ENCODE results near the gene CYP46A1.
"Not testable (repeated sequence)": the region's sequence is repeated elsewhere in the genome, so short reads cannot be mapped to it uniquely, and the experiment has no call there.

CYP46A1 gene

DNA sequence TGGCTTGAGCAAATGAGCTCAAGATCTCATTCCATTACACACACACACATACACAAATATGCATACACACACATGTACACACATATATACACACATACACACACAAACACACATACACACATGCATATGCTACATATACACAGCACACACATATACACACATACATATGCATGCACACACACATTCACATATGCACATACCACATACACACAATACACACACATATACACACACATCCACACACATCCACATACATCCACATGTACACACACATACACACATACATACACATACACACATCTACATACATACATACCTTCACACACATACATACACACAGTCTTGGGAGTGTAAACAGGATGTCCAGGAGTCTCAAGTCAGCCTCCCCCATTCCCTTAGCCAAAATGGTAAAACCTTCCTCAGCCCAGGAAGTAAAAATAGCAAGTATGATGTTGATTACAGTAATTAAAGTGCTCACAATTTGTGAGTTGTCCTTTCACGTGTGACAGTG, 26.4 kb upstream of the CYP46A1 start:
- DNase-seq (ENCODE audit: low spot score): no peak

GRCh38 chr14:99658218-99658845, 25.8 kb upstream of the CYP46A1 start:
- DNase-seq (ENCODE audit: low spot score): no peak

DNA sequence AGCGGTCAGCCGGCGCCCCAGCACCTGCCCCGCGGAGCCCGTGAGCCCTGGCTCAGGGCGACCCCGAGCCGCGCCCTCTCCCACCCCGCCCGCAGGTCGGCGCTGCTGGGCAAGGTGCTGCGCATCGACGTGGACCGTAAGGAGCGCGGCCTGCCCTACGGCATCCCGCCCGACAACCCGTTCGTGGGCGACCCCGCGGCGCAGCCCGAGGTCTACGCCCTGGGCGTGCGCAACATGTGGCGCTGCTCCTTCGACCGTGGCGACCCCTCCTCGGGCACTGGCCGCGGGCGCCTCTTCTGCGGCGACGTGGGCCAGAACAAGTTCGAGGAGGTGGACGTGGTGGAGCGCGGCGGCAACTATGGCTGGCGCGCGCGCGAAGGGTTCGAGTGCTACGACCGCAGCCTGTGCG, 24.8 kb upstream of the CYP46A1 start:
- no peak for DNase-seq (ENCODE audit: low spot score)

GRCh38 chr14:99660006-99660566, 24.0 kb upstream of the CYP46A1 start:
- no peak for DNase-seq (ENCODE audit: low spot score)

DNA sequence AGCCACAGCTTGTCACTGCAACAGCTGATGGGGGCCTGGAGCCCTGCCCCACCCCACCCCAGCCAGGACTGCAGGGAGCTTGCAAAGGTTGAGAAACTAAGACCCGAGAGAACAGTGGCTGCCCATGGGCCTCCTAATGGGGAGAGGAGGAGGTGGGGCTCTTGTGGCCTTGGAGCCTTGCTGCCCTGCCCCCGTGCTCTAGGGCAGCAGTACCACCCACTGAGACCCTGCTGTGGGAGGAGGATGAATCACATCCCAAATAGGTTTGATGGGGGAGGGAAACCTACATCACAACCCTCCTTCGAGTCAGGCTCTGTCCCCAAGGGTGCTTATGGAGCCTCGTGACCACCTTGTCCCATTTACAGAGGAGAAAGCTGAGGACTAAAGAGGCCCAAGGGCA, 23.3 kb upstream of the CYP46A1 start:
- no peak for DNase-seq (ENCODE audit: low spot score)

DNA sequence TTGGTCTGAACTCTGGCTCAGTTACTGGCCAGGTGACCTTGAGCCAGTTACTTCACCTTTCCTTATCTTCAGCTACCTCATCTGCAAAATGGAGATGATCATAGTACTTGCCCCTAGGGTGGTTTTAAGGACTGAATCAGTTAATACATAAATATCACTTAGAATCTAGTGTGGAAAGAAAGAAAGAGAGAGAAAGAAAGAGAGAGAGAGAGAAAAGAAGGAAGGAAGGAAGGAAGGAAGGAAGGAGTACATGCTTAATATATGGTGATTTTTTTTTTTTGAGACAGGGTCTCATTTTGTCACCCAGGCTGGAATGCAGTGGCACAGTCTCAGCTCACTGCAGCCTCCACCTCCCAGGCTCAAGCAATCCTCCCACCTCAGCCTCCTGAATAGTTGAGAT, 22.9 kb upstream of the CYP46A1 start:
- not testable (repeated sequence) for DNase-seq (ENCODE audit: low spot score)

- no peak for DNase-seq (ENCODE audit: low spot score)
Observed at GRCh38 chr14:99662846-99663245, 21.3 kb upstream of the CYP46A1 start.

- no peak for DNase-seq (ENCODE audit: low spot score)
Observed at GRCh38 chr14:99663386-99664057, 20.6 kb upstream of the CYP46A1 start.

DNA sequence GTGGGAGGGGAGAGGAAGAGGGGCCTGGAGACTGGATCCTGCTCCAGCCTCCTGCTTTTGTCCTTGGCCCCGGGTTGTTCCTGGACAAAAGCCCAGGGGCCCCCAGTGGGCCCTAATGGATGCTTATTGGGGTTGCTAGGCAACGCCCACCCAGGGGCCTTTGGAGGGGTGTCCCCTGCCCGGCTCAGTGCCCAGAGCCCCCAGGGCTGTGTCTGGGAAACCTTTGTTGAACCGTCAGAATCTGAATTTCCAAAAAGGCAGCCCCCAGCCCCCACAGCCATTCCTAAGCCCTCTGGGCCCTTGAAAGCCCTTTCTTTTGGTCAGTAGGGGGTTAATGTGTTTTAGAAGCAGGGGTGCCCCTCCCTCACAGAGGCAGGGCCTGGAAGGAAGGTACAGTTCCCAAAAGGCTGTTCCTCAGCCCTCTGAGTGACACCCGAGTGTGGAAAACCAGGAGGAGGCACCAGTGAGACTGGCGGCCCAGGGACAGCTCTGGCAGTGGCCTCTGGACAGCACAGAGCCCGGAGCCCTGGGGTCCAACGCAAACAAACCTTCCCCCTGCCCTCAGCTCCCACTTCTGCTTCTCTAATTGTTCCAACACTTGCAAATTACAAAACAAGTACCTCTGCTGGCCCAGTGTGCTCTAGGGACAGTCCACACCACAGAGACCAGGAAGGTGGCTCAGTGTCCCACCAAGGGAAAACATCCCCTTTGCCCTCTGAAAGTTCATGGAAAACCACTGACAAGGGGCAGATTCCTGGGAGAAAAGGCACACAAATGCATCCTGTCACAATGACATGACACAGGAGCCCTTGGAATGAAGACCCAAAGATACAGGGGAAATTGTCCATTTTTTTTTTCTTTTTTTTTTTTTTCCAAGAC, 19.8 kb upstream of the CYP46A1 start:
- no peak for DNase-seq (ENCODE audit: low spot score)

- DNase-seq (ENCODE audit: low spot score): no peak
Observed at GRCh38 chr14:99664937-99665273, 19.2 kb upstream of the CYP46A1 start.

DNA sequence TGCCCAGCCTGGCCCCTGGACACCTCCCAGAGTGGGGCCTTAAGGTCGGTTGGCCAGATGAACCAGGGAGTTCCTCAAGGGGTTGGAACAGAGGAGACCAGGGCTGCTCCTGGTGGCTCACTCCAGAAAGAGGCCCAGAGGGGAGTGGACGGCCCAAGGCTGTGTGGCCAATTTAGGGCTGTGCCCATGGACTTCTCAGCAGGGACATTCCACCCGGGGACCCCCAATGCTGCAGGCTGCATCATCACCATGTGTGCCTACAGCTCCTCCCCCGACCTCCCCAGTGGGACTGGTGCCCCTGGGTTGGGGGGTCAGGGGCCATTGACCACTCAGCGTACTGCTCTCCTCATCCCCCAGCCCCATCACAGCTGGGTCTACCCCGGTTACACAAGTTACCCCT, 17.6 kb upstream of the CYP46A1 start:
- no peak for DNase-seq (ENCODE audit: low spot score)

- no peak for DNase-seq (ENCODE audit: low spot score)
Observed at GRCh38 chr14:99667045-99667444, 17.1 kb upstream of the CYP46A1 start.

DNA sequence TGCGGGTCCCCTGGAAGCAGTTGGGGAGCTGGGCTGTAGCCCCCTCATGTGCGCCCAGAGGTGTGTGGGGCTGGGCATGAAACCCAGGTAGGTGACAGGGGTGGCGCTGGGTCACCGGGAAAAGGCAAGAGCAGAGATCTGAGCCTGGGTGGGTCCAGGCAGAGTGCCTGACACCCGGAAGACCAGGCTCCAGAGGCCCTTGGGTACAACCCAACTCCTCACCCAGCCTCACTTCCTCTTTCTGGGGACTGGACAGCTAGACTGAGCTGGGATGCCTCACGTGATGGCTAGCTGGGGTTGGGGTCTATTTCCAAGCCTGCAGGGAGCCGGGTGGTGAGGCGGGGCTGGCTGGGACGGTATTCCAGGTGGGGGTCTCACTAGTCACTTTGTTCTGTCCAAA, 16.3 kb upstream of the CYP46A1 start:
- DNase-seq (ENCODE audit: low spot score): no peak

DNA sequence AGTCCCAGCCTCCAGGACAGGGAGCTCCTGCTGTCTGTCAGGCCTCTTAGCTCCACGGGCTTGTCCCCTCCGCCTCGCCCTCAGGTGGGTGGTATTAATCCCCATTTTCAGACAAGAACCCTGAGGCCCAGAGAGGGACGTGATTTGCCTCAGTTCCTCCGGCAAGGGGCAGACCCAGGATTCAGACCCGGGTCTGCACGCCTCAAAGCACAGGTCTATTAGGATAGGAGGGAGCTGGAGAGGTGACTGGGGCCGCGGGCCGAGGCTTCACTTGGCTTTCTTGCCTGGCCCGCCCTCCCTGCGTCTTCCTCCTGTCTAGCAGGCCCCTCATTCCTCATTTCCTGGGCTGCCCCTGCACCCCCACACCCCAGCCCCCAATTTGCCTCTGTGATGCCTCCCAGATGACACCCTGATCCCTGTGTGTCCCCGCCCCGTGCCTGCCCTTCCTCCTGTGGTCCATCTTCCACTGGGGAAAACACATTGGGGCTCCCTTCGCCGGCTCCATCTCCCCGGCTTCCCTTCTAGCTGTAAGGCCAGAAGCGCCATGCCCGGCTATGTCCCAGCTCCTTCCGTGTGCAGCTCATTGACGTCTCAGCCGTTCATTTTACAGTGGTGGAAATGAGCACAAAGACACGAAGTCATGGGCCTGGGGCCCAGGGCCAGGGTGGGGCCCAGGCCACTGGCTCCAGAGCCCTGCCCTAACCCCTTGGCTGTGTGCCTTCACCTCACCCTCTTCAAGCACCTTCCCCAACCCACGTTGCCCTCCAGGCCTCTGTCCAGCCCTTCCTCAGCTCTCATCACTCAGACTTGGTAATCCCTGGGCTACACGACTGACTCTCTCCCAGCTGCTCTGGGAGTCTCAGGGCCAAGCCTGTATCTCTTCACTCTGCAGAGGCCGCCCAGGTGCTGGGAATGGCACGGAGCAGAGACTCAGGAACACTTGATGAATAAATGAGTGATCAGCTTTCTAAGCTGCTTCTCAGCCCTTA, 15.5 kb upstream of the CYP46A1 start:
- no peak for DNase-seq (ENCODE audit: low spot score)

DNA sequence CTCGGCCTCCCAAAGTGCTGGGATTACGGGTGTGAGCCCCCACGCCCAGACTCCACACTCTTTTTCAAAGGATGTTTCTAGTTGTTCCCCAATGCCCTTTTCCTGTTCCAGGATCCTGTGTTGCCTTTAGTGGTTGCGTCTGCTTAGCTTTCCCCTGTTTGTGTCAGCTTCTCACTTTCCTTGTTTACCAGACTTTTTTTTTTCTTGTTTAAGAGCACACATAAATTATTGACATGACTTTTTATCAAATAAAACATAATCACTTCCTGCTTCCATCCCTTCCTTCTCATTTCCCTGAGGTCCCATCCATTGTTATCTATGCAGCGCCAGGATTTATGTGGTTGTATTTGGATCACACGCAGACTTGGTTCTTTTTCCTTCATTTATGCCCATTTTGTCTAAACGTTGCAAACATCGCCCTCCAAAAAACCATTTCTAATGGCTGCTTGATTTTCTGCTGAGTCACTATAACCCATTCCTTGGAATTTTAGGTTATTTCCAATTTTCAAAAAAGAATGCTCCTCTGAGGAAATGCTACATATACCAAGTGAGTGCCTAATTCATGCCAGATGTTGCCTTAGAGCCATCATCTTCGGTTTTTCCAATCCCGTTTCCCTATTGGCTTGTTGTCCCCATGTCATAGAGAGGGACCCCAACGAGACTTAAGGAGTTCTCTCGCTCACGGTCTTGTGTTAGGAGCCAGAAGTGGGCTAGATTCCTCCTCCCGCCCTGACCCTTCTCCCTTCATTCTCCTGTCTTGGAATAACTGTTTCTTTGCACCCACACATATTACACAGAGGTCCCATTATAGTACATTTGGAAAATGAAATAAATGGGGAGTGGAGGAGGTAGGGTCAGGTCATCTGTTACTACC, 13.5 kb upstream of the CYP46A1 start:
- DNase-seq (ENCODE audit: low spot score): no peak

GRCh38 chr14:99671235-99672224, 12.6 kb upstream of the CYP46A1 start:
- no peak for DNase-seq (ENCODE audit: low spot score)

- DNase-seq (ENCODE audit: low spot score): no peak
Observed at GRCh38 chr14:99672506-99673304, 11.4 kb upstream of the CYP46A1 start.
